Glomerular visceral epithelial cell (primary cell): ENCODE measurements around the gene PCOLCE2.

Experiments used
- DNase-seq: peaks from one replicate; pipeline ENCODE4 v3.0.0-alpha.2; 2016; ENCODE audit errors: extremely low spot score

The PCOLCE2 gene

GRCh38 chr3:142809259-142809658 lies 79.6 kb downstream of the PCOLCE2 start:
- no peak for DNase-seq

GRCh38 chr3:142808103-142808917 lies 80.6 kb downstream of the PCOLCE2 start:
- DNase-seq: peak; percentile 40

GRCh38 chr3:142802891-142803290 lies 86.0 kb downstream of the PCOLCE2 start:
- no peak for DNase-seq

- no peak for DNase-seq
These were observed 87.1 kb downstream of the PCOLCE2 start for GRCh38 chr3:142801746-142802145.

GRCh38 chr3:142796823-142797222 lies 92.1 kb downstream of the PCOLCE2 start:
- DNase-seq: no peak

GRCh38 chr3:142795332-142795731 lies 93.6 kb downstream of the PCOLCE2 start:
- DNase-seq: no peak

- no peak for DNase-seq
These were observed 94.4 kb downstream of the PCOLCE2 start for GRCh38 chr3:142794508-142794907.

GRCh38 chr3:142787719-142788118 lies 101.2 kb downstream of the PCOLCE2 start:
- no peak for DNase-seq

GRCh38 chr3:142785996-142786395 lies 102.9 kb downstream of the PCOLCE2 start:
- no peak for DNase-seq

- no peak for DNase-seq
These were observed 104.7 kb downstream of the PCOLCE2 start for GRCh38 chr3:142784228-142784627.

- DNase-seq: no peak
These were observed 106.3 kb downstream of the PCOLCE2 start for GRCh38 chr3:142782616-142783015.

GRCh38 chr3:142779591-142779990 lies 109.3 kb downstream of the PCOLCE2 start:
- no peak for DNase-seq

- DNase-seq: no peak
These were observed 110.3 kb downstream of the PCOLCE2 start for GRCh38 chr3:142778541-142778940.

- DNase-seq: no peak
These were observed 111.0 kb downstream of the PCOLCE2 start for GRCh38 chr3:142777927-142778326.

GRCh38 chr3:142768338-142768737 lies 120.5 kb downstream of the PCOLCE2 start:
- DNase-seq: no peak
